Measurements from ENCODE around the gene PRDM9.
"Not testable (repeated sequence)": the region's sequence is repeated elsewhere in the genome, so short reads cannot be mapped to it uniquely, and the experiment has no call there.

PRDM9 gene

DNA sequence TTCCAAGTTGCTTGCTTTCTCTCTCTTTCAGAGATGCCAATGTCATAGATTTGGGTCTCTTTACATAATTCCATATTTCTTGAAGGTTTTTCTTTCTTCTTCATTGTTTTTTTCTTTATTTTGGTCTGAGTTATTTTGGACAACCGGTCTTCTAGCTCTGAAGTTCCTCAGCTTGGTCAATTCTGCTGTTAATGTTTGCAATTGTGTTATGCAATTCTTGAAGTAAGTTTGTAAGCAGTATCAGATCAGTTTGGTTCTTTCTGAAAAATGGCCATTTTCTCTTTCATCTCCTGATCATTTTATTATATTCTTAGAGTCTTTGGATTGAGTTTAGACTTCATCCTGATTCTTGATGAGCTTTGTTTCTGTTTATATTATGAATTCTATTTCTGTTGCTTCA, 16.4 kb upstream of the PRDM9 start:
- in situ Hi-C loops (cut with HindIII; ENCODE audit: low sequenced_read_pairs): no loop called here
- no peak overlapping the region for H3K4me3 ChIP-seq (ENCODE audit: low read depth, low read length)
- TF ChIP-seq, protein P1, sequence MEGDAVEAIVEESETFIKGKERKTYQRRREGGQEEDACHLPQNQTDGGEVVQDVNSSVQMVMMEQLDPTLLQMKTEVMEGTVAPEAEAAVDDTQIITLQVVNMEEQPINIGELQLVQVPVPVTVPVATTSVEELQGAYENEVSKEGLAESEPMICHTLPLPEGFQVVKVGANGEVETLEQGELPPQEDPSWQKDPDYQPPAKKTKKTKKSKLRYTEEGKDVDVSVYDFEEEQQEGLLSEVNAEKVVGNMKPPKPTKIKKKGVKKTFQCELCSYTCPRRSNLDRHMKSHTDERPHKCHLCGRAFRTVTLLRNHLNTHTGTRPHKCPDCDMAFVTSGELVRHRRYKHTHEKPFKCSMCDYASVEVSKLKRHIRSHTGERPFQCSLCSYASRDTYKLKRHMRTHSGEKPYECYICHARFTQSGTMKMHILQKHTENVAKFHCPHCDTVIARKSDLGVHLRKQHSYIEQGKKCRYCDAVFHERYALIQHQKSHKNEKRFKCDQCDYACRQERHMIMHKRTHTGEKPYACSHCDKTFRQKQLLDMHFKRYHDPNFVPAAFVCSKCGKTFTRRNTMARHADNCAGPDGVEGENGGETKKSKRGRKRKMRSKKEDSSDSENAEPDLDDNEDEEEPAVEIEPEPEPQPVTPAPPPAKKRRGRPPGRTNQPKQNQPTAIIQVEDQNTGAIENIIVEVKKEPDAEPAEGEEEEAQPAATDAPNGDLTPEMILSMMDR (IDR thresholded peaks at IDR 0.05; ENCODE audit: low read depth, low read length, missing control alignments): no peak
- DNase-seq (ENCODE audit: low read depth): no peak

DNA sequence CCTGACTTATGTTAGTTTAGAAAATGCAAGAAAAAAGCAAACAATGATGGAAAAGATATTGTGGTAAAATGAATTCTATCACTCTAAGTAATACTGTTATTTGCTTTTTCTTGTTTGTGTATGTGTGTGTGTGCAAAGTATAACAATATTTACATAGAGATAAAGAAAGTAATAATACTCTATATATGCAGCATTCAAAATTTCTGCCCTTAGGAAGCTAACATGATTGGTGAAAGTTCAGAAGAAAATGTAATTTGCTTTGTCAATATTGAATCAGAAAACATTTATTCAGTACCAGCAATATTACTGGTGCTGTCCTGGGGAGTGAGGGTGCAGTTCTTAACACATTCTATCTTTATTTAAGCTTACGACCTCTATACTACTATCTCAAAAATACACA, 12.9 kb upstream of the PRDM9 start:
- no peak for DNase-seq (ENCODE audit: low read depth)
- in situ Hi-C loops (cut with HindIII; ENCODE audit: low sequenced_read_pairs): no loop called here
- no peak overlapping the region for H3K4me3 ChIP-seq (ENCODE audit: low read depth, low read length)
- TF ChIP-seq, protein P1 (IDR thresholded peaks at IDR 0.05; ENCODE audit: low read depth, low read length, missing control alignments): no peak

DNA sequence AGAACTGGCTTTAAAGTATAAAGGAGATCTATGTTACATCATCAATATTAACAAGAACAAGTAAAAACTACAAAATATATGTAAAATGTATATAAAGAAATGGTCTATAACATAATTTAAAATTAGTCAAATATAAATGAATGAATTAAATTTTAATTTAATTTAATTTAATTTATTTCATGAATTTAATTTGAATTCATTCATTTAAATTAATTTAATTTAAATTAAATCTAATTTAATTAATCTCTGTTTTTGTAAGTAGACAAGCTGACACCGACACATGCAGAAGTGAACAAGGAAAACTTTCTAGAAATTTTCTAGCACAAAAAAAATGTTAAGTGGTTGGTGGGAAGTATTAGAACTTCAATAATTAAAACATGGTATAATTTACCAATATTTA, 10.8 kb upstream of the PRDM9 start:
- in situ Hi-C loops (cut with HindIII; ENCODE audit: low sequenced_read_pairs): no loop called here
- TF ChIP-seq, protein P1 (IDR thresholded peaks at IDR 0.05; ENCODE audit: low read depth, low read length, missing control alignments): no peak
- DNase-seq (ENCODE audit: low read depth): no peak
- no peak overlapping the region for H3K4me3 ChIP-seq (ENCODE audit: low read depth, low read length)

DNA sequence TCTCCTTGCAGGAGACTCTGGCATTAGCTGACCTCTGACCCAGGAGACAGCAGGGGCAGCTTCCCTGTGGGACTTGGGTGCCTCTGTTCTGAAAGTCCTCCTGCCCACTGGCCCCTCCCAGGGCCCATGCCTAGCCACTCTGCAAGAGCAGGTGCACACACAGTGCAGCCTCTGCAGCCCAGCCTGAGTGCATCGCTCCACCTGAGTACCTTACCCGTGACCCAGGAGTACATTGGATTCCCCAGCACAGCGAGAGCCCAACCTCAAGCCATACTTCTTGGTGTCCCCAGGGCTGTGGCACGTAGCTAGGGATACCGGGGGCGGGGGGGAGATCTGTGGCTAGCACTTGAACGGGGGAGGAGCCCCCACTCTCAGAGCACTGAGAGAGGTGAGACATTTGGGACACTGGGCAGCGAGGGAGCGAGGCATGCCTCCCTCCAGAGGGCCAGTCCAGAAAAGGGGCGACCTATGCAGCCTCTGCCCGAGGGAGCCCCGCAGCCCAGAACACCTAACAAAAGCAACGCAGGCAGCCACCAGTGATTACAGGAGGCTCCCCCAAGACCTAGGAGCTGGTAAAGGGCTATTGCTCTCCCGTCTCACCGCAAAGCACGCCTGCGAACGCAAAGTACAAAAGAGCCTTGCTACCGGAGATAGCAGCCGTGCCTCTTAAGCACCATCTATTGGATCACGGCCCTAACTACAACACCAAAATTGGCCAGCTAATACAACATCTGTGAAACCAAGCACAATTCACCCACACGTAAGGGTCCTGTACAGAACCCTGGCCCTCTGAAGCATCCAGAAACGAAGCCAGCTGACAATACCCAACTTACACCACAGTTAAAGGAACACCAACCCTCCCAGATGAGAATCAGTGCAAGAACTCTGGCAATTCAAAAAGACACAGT, 826 bp upstream of the PRDM9 start:
- no peak for DNase-seq (ENCODE audit: low read depth)
- peak overlapping the region; percentile 22 for H3K4me3 ChIP-seq (ENCODE audit: low read depth, low read length)
- in situ Hi-C loops (cut with HindIII; ENCODE audit: low sequenced_read_pairs): no loop called here
- TF ChIP-seq, protein P1 (IDR thresholded peaks at IDR 0.05; ENCODE audit: low read depth, low read length, missing control alignments): peak; percentile 3

DNA sequence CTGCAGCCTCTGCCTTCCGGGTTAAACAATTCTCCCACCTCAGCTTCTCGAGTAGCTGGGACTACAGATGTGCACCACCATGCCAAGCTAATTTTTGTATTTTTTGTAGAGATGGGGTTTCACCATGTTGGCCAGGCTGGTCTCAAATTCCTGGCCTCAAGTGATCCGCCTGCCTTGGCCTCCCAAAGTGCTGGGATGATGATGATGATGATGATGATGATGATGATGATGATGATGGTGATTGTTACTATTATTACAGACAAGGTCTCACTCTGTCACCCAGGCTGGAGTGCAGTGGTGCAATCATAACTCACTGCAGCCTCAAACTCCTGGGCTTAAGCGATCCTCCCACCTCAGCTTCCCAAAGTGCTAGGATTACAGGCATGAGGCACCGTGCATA, 3.0 kb downstream of the PRDM9 start:
- in situ Hi-C loops (cut with HindIII; ENCODE audit: low sequenced_read_pairs); DNase-seq (ENCODE audit: low read depth); H3K4me3 ChIP-seq (ENCODE audit: low read depth, low read length): not testable (repeated sequence)

DNA sequence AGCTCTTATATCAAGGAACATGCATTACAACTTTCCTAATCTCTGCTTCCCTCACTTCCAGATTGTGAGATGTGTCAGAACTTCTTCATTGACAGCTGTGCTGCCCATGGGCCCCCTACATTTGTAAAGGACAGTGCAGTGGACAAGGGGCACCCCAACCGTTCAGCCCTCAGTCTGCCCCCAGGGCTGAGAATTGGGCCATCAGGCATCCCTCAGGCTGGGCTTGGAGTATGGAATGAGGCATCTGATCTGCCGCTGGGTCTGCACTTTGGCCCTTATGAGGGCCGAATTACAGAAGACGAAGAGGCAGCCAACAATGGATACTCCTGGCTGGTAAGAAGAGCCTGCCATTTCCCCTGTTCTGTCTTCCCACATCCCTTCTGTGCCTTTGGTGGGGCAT, 15.1 kb downstream of the PRDM9 start:
- in situ Hi-C loops (cut with HindIII; ENCODE audit: low sequenced_read_pairs): no loop called here

DNA sequence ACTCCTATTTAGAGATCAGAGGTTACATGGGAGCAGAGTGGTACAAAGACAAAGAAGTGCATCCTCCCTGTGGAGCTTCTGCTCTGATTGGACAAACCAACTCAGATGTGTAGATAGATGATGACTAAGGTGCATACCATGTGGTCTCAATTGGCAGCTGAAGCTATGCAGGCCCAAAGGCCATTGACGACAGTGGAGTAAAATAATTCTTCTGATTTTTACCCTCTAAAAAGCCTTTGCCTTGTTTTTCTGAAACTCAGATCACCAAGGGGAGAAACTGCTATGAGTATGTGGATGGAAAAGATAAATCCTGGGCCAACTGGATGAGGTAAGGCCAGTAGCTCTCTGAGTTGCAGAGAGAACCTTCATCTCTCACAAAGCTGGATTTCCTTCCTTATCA, 15.6 kb downstream of the PRDM9 start:
- in situ Hi-C loops (cut with HindIII; ENCODE audit: low sequenced_read_pairs): no loop called here
- DNase-seq (ENCODE audit: low read depth): no peak

More for the DNA sequence above, 15.1 kb downstream of the PRDM9 start:
- H3K4me3 ChIP-seq (ENCODE audit: low read depth, low read length): no peak overlapping the region
- no peak for DNase-seq (ENCODE audit: low read depth)
- TF ChIP-seq, protein P1 (IDR thresholded peaks at IDR 0.05; ENCODE audit: low read depth, low read length, missing control alignments): no peak

More for the DNA sequence above, 15.6 kb downstream of the PRDM9 start:
- no peak overlapping the region for H3K4me3 ChIP-seq (ENCODE audit: low read depth, low read length)
- TF ChIP-seq, protein P1 (IDR thresholded peaks at IDR 0.05; ENCODE audit: low read depth, low read length, missing control alignments): no peak
